ELR (cell line): ENCODE measurements around the gene EVC.
"Not testable (repeated sequence)": the region's sequence is repeated elsewhere in the genome, so short reads cannot be mapped to it uniquely, and the experiment has no call there.

ENCODE experiments used
- DNase-seq: peaks from one replicate; pipeline ENCODE4 v3.0.0-alpha.2; 2015; ENCODE audit warnings: low read depth

The EVC gene

GRCh38 chr4:5789141-5789540, 78.1 kb downstream of the EVC start:
- no peak for DNase-seq

- DNase-seq, result no peak
Measured at GRCh38 chr4:5790546-5790857, 79.5 kb downstream of the EVC start.

DNA sequence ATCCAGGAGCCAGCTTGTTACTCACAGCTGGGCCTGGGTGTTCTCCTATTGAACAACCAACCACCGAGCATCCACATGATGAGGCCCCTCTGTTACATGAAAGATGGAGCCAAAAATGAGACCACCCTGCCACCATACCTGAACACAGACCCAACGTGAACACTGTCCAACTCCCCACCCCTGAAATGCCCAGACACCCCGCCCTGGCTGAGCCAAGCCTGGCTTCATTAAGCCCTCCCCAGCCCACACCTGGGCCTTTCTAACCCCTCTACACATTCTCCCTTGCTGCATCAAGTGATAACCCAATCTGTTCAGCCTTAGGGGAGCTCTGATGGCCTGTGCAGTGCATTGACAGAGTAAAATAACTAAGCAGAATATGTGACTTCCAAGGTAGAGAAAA, 80.7 kb downstream of the EVC start:
- DNase-seq, result no peak

- no peak for DNase-seq
Measured at GRCh38 chr4:5793514-5793913, 82.5 kb downstream of the EVC start.

GRCh38 chr4:5795580-5795979, 84.6 kb downstream of the EVC start:
- no peak for DNase-seq

- DNase-seq, result no peak
Measured at GRCh38 chr4:5796976-5797375, 86.0 kb downstream of the EVC start.

- no peak for DNase-seq
Measured at GRCh38 chr4:5797866-5798265, 86.9 kb downstream of the EVC start.

GRCh38 chr4:5798462-5798861, 87.5 kb downstream of the EVC start:
- no peak for DNase-seq

DNA sequence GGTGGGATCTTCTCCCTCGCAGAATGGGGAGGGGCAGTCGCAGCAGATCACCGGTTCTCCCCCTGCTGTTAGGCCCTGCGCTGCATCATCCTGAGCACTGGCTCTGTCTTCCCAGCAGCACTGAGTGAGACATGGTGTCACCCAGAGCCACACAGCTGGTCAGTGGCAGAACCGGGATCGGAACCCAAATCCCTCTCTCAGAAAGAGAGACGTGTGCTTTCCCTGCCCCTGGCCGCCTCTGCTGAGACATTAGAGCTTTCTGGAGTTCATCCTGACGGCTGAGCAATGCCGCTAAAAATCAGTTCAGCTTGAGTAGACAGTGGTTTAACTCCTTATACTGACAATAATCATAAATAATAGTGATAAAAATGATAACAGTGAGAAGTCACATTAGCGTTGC, 87.9 kb downstream of the EVC start:
- DNase-seq, result no peak

DNA sequence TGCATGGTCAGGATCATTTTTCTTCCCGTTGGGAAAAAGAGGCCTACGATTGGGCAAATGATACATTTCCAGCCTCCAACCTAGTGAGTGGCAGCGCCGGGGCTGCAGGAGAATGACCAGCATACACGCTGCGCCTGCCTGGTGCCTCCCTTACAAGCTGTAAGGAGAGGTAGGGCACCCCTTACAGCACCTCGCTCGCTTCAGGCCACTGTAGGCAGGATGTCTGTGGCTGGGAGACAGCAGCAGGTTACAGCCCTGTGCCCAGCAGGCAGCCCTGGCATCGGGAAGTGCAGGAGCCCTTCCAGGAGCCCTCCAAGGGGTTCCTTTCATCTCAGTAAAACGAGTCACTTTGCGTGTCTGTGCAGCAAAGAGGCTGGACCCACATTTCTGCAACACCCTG, 88.4 kb downstream of the EVC start:
- DNase-seq, result no peak

DNA sequence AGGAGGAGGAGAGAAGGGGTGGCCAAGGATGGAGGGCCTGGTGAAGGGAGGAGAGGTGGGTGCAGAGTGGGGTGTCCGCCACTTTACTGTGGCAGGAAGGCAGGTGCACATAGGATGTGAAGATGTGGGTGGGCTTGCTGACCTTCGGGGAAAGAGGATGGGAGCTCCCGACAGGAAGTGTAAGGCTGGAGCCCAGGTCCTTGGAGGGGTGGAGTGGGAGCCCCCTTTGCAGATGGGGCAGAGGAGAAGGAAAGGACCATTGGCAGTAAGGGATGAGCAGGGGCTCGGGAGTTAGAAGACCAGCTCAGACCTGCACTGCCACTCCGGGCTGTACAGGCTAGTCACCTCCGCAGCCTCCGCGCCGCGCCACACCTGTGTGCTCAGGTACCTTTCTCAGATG, 89.5 kb downstream of the EVC start:
- DNase-seq, result no peak

- DNase-seq, result no peak
Measured at GRCh38 chr4:5801696-5802095, 90.7 kb downstream of the EVC start.

DNA sequence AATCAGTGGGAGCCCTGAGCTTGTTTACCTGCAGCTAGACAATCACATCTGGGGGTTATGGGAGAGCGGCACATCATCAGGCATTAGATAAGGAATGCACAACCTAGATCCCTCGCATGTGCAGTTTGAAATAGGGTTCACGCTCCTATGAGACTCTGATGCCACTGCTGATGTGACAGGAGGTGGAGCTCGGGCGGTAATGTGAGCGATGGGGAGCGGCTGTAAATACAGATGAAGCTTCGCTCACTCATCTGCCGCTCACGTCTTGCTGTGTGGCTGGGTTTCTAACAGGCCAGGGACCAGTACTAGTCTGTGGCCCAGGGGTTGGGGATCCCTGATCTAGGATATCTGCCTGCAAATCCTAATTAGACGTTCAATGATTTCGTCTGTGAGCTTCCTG, 91.6 kb downstream of the EVC start:
- DNase-seq, result no peak

GRCh38 chr4:5804656-5805055, 93.7 kb downstream of the EVC start:
- no peak for DNase-seq

DNA sequence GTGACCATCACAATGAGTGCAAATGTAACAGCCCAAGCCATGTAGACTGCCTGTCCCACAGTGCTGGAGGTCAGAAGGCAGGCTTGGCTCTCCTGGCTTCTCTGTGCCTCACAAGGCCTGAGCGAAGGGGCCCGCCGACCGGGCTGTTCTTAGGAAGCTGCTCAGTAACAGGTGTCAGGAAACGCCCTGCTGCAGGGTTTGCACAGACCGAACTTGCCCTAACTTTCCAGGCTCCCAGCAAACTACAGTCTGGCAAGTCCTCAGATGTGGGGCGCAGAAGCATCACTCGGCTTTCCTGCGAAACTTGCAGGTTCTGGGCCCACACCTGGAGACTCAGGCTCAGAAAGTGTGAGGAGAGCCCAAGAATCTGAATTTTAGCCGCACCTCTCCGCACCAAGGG, 94.3 kb downstream of the EVC start:
- no peak for DNase-seq

DNA sequence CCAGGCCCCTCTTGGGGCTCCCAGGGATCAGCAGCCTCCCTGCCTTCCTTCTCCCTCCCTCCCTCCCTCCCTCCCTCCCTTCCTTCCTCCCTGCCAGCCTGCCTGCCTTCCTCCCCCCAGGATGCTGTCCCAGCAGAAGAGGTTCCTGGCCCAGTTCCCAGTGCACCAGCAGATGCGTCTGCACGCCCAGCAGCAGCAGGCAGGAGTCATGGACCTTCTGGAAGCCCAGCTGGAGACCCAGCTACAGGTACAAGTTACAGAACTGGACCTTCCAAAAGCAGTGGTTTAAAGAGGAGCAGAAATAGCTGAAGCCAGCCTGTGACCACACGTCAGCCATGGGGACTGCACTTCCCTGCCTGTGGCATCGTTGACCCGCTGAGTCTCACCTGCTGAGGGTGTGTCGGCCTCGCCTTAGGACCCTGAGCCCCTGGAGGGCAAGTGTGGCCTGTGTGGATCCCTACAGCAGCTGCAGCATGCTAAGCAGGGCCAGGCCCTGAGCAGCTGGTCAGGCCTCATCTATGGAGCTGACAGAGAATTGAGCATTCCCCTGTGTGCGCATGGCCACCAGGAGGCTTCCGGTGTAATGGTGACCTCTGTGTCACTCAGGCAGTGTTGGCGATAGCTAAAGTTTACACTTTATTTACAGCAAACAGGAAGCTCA, 97.2 kb downstream of the EVC start:
- no peak for DNase-seq

DNA sequence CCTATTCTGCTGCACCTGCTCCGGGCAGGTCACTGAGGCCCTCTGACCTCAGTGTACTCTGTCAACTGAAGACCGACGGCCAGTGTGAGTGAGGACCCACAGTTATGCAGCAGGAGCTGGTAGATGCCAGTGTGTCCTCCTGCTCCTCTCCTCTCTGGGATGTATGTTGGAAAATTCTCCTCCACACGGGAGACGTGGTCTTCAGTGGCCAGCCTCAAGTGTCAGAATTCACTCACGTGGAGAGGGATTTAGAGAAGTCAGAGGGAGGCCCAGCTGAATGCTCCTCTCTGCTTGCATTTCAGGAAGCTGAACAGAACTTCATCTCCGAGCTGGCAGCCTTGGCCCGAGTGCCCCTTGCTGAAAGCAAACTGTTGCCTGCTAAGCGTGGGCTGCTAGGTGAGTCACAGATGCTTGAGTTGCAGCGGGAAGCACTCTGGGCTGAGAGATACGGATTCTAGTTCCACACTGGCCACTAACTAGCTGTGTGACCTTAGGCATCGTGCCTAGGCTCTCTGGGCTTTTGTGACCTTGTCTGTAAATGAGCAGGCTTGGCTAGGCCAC, 98.3 kb downstream of the EVC start:
- no peak for DNase-seq

DNA sequence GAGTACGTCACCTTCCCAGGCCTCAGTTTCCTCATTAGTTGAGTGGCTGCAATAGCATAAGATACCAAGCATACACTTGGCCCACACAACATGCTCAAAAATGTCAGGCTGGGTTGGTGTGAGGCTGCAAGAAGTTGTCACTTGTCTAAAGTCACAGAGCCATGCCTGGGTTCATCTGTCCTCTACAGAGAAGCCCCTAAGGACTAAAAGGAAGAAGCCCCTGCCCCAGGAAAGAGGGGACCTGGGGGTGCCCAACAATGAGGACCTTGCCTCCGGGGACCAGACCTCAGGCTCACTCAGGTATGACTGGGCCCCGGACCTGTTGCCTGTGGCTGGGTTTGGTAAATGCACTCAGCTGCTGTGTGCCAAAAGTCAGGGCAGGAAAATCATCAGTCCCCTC, 99.2 kb downstream of the EVC start:
- DNase-seq, result no peak

- DNase-seq, result no peak
Measured at GRCh38 chr4:5810770-5811430, 99.9 kb downstream of the EVC start.

- DNase-seq, result not testable (repeated sequence)
Measured at GRCh38 chr4:5812057-5812456, 101.1 kb downstream of the EVC start.

- DNase-seq, result peak; percentile 80
Measured at GRCh38 chr4:5812506-5813229, 101.7 kb downstream of the EVC start.

- DNase-seq, result no peak
Measured at GRCh38 chr4:5813882-5814255, 102.9 kb downstream of the EVC start.

GRCh38 chr4:5814421-5814820, 103.4 kb downstream of the EVC start:
- DNase-seq, result no peak
